NCI-H82 treated with DMSO at 0.1 percent for 48 hours (cell line): ENCODE data around the gene CTU2.

Experiments
- DNase-seq: peaks from one replicate; lab custom pipeline; 2025; ENCODE audit not compliant: unreplicated experiment; lab: John Stamatoyannopoulos, UW

The CTU2 gene

DNA sequence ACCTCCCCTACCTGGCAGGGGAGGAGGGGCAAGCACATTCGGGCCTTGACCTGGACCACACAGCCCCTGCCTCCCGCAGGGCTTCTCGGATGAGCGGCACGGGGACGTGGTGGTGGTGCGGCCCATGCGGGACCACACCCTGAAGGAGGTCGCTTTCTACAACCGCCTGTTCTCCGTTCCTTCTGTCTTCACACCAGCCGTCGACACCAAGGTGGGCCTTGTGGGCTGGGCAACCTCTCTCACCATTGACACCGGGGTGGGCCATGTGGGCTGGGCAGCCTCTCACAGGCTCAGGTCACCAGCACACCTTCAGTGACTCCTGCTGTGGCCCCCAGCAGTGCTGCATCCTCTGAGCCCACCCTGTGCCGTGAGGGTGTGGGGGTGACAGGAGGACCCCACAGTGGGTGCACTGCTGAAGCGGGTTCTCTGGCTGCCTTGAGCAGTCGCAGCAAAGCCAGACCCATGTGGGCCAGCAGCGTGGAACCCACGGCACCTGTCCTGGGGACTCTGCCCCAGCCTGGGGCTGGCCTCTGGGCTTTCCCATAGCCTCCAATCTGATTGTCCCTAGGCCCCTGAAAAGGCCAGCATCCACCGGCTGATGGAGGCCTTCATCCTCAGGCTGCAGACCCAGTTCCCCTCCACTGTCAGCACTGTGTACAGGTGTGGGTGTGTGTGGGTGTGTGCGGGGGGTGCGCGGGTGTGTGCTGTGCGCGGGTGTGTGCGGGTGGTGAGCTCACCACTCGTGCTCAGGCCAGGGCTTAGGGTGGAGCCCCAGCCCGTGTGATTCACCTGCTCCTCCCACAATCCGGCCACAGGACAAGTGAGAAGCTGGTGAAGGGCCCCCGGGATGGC lies 7.5 kb downstream of the CTU2 start:
- no peak for DNase-seq

DNA sequence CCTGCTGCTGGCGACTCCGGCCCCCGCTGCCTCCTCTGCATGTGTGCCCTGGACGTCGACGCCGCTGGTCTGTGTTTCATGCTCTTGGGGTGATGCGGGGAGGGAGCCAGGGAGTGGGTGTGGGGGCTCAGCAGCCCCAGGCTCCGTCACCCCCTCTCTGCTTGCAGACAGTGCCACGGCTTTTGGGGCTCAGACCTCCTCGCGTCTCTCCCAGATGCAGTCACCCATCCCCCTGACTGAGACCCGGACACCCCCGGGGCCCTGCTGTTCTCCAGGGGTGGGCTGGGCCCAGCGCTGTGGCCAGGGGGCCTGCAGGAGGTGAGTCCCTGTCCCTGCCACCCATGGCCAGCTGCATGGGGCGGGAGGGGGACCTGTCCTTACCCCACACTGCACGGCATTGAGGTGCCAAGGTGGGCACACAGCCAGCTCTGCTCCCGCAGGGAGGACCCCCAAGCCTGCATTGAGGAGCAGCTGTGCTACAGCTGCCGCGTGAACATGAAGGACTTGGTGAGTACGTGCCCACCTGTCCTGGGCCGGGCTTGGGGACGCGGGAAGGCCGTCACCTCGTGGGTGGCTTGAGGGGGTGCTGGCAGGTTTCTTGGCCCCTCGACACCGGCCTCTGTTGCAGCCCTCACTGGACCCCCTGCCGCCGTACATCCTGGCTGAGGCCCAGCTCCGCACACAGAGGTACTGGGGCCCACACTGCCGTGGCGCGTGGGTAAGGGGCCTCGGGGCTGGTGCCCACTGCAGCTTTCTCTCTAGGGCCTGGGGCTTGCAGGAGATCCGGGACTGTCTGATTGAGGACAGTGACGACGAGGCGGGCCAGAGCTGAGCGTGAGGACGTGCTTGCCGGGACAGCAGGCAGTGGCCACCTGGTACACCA lies 8.4 kb downstream of the CTU2 start:
- DNase-seq, result no peak

DNA sequence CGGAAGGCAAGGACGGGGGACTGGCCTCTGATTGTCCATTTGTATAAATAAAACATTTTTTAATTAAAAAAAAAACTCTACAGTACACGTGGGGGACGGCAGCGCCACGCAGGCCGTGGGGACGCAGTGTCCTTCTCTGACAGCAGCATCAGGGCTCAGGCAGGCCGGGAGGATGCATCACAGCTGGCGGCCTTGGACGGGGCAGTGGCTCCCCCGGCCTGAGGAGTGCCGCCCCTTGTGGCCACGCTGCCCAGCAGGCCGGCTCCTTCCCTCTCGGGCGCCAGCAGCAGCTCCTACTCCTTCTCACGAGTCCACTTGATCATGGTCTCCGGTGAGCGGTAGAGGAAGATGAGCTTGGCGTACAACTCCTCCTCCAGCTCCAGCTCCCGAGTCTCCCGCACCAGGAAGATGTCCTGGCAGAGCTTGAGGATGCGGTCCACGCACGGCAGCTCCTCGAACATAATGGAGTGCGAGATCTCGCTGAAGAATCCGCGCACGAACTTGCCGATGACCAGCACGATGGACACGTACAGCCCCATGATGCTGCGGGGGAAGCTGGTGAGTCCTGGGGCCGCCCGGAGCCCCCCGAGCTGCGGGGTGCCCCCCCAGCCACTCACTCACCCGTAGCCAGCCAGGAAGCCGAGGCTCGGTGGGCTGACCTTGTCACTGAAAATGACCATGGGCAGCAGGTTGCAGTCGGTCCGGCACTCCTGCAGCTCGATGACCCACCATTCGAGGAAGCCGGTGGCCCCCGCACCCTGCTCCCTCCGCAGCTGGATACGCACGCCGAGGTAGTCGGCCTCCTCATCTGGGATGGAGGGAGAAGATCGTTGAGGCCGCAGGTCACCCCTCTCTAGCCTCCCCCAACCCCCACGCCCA lies 9.2 kb downstream of the CTU2 start:
- DNase-seq, result no peak

DNA sequence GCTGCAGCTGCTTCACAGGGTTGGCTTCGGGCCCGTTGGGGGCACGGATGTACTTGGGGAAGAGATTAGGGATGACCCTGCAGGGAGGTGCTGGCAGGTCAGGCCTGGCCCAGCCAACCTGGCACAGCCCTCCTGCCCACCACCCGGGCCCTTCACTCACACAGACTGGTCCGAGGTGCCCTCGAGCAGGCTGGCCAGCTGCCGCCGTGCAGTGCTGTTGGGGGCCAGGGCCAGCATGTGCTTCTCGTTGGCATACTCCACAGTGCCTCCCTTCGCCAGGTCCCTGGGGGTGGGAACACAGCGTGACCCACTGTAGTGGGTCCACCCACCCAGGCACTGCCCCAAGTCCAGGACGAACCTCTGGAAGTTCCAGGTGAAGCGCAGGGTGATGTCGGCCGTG lies 9.9 kb downstream of the CTU2 start:
- no peak for DNase-seq

- no peak for DNase-seq
These were observed 10.3 kb downstream of the CTU2 start for GRCh38 chr16:88716601-88717001.

GRCh38 chr16:88718178-88718577 lies 11.9 kb downstream of the CTU2 start:
- DNase-seq, result no peak

- DNase-seq, result no peak
These were observed 13.1 kb downstream of the CTU2 start for GRCh38 chr16:88719267-88719932.

GRCh38 chr16:88719933-88720296 lies 13.6 kb downstream of the CTU2 start:
- DNase-seq, result no peak

- DNase-seq, result no peak
These were observed 14.2 kb downstream of the CTU2 start for GRCh38 chr16:88720396-88720970.

- no peak for DNase-seq
These were observed 14.9 kb downstream of the CTU2 start for GRCh38 chr16:88721236-88721635.

DNA sequence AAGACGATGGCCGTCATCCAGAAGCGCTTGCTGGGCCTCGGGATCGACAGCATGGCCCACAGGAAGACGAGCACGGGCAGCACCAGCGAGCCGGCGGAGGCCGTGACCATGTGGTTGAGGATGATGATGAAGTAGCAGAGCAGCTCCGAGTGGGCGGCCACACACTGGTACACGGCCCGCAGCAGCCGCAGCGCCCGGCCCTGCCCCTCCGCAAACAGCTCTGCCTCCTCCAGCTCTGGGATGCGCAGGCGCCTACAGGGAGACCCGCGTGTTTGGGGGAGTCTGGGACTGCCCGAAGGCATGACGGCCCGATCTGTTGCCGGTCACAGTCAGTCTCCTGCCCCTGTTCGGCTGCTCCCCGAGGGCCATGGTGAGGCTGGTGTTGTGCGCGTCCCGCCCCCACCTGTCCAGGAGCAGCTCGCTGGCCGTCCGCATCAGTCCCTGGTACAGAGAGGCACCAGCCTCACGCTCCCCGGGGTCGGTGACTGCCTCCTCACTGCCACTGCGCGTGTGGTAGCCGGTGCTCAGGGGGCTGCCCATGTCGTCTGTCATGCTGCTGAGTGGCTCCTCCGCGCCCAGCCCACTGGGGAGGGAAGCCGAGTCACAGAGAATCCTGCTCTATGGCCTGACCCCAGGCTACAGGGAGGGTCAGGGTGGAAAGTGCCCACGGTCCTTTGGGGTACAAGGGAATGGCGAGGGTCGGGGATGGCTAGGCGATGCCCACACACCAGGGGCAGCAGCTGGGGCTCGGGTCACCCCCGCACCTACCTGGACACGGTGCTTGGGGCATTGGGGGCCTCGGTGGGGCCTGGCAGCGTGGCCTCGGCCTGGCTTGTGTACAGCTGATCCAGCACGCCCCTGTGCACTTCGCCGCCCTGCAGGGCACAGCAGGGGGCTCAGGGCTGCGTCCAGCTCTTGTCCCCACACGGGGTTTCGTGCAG lies 15.8 kb downstream of the CTU2 start:
- no peak for DNase-seq

DNA sequence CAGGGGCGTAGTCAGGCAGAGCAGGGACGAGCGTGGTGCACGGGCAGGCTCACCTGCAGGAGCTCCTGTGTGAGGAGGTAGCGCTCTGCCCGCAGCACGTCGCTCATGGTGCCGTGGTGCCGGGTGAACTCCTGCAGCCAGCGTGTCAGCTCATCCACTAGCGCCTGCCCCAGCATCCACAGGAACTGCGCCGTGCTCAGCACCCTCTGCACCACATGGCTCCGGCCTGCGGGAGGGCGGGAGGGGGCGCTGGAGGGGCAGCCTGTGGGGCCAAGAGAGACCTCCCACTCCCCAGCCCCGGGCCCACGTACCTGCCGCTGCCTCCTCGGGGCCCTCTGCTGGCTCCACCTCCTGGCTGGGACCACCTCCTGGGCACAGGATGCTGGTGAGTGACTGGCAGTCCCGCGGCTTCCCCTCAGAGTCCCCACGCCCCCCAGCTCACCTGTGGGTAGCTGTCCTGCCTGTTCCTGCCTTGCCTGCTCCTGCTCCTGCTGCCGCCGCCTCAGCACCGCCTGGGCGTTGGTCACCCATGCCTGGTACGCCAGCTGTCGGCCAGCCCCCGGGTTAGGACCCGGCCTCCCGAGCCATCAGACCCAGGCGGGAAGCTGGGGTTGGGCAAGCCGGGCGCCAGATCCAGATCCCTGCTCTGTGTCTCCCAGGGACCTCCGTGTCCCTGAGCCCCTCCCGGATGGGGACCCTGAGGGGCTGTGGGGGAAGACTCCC lies 16.6 kb downstream of the CTU2 start:
- no peak for DNase-seq

- no peak for DNase-seq
These were observed 17.2 kb downstream of the CTU2 start for GRCh38 chr16:88723507-88723887.

- no peak for DNase-seq
These were observed 17.6 kb downstream of the CTU2 start for GRCh38 chr16:88723911-88724310.

DNA sequence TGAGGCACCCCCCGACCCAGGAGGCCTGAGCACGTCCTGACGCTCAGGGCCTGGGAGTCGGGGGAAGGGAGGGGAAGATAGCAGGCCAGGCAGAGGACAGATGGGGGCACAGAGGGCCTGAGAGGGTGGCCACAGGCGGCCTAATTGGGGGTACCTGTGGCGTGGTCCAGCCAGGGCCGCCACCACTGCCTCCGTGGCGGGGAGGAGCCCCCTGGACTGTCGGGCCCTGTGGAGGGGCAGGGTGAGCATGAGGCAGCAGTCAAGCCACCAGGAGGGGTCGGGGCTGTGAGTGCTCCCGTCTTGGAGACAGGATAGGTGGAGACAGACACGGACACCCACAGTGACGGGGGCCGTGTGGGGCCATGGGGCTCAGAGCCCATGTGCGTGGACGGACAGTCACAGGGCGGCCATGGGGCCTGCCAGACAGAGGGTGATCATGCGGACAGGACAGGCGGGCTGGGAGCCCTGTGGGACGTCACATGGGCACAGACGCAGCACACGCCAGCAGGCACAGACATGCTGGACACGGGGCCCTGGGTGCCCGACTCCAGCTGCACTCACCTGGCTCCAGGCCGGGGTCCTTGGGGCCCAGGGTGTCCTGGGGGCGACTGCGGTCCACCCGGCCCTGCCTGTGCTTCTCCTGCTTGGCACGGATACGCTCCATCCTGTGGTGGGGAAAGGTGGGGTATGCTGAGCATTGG lies 18.7 kb downstream of the CTU2 start:
- DNase-seq, result no peak

GRCh38 chr16:88725609-88726407 lies 19.5 kb downstream of the CTU2 start:
- DNase-seq, result no peak

- DNase-seq, result no peak
These were observed 20.1 kb downstream of the CTU2 start for GRCh38 chr16:88726408-88726749.
